ENCODE data around the gene C5orf34.
"Not testable (repeated sequence)": the region's sequence is repeated elsewhere in the genome, so short reads cannot be mapped to it uniquely, and the experiment has no call there.

C5orf34 gene

GRCh38 chr5:43461066-43461465, 53.9 kb downstream of the C5orf34 start:
- DNase-seq (ENCODE audit: low read depth): no peak
- TF ChIP-seq POLR2A (IDR thresholded peaks at IDR 0.05; ENCODE audit: extremely low read depth, insufficient read length) (no peak), MYC (IDR thresholded peaks at IDR 0.05; ENCODE audit: low read depth, low read length) (no peak), MAX (IDR thresholded peaks at IDR 0.05; ENCODE audit: low read depth, low read length) (no peak), CTCF (IDR thresholded peaks at IDR 0.05; ENCODE audit: low read depth, low read length) (no peak)
- no peak overlapping the region for H3K4me3 ChIP-seq (ENCODE audit: low read depth, low read length)

- DNase-seq (ENCODE audit: low read depth): no peak
- TF ChIP-seq MYC (IDR thresholded peaks at IDR 0.05; ENCODE audit: low read depth, low read length): no peak
- no peak for TF ChIP-seq POLR2A (IDR thresholded peaks at IDR 0.05; ENCODE audit: extremely low read depth, insufficient read length)
- no peak for TF ChIP-seq CTCF (IDR thresholded peaks at IDR 0.05; ENCODE audit: low read depth, low read length)
- no peak for TF ChIP-seq MAX (IDR thresholded peaks at IDR 0.05; ENCODE audit: low read depth, low read length)
- no peak overlapping the region for H3K4me3 ChIP-seq (ENCODE audit: low read depth, low read length)
Observed at GRCh38 chr5:43456556-43456955, 58.4 kb downstream of the C5orf34 start.

- DNase-seq (ENCODE audit: low read depth); H3K4me3 ChIP-seq (ENCODE audit: low read depth, low read length): not testable (repeated sequence)
Observed at GRCh38 chr5:43441575-43441974, 73.4 kb downstream of the C5orf34 start.

GRCh38 chr5:43437062-43437660, 77.8 kb downstream of the C5orf34 start:
- H3K4me3 ChIP-seq (ENCODE audit: low read depth, low read length): no peak overlapping the region
- TF ChIP-seq CTCF (IDR thresholded peaks at IDR 0.05; ENCODE audit: low read depth, low read length) (no peak), MYC (IDR thresholded peaks at IDR 0.05; ENCODE audit: low read depth, low read length) (no peak), MAX (IDR thresholded peaks at IDR 0.05; ENCODE audit: low read depth, low read length) (no peak), POLR2A (IDR thresholded peaks at IDR 0.05; ENCODE audit: extremely low read depth, insufficient read length) (no peak)
- DNase-seq (ENCODE audit: low read depth): peak; percentile 19

Measured in NB4 (cell line).